IPS DF 6.9 (cell line): ENCODE results near the gene SYNE3.

Experiments used
- DNase-seq: peaks from one replicate; pipeline ENCODE4 v3.0.0-alpha.2; 2013; ENCODE audit warnings: low read depth, low spot score
- H3K27ac ChIP-seq: one replicate; pipeline ENCODE4 v1.5.1; 2013; ENCODE audit warnings: low read length, control low read depth
- H3K27me3 ChIP-seq: 2 replicates; pipeline ENCODE4 v1.6.1; 2013; ENCODE audit warnings: mild to moderate bottlenecking, low read length; ENCODE audit not compliant: control insufficient read depth, insufficient read depth
- H3K36me3 ChIP-seq: 2 replicates; pipeline ENCODE4 v1.6.1; 2013; ENCODE audit warnings: low read length; ENCODE audit not compliant: control insufficient read depth, insufficient read depth
- H3K4me1 ChIP-seq: 2 replicates; pipeline ENCODE4 v1.6.1; 2013; ENCODE audit warnings: low read length; ENCODE audit not compliant: control insufficient read depth, insufficient read depth
- H3K4me3 ChIP-seq: 2 replicates; pipeline ENCODE4 v1.5.1; 2013; ENCODE audit warnings: mild to moderate bottlenecking, low read length
- H3K9me3 ChIP-seq: 2 replicates; pipeline ENCODE4 v1.6.1; 2013; ENCODE audit warnings: low read length, inconsistent platforms; ENCODE audit not compliant: control insufficient read depth, insufficient read depth
- WGBS: extraction: QIAGEN DNeasy Blood & Tissue Kit; methylation state at CpG from one replicate; pipeline ENCODE4 v1.1.7; 2013; ENCODE audit warnings: mixed read lengths, missing lambda C conversion rate; ENCODE audit not compliant: insufficient read length, insufficient coverage; 5-methylcytosine and 5-hydroxymethylcytosine counted together

SYNE3 gene

DNA sequence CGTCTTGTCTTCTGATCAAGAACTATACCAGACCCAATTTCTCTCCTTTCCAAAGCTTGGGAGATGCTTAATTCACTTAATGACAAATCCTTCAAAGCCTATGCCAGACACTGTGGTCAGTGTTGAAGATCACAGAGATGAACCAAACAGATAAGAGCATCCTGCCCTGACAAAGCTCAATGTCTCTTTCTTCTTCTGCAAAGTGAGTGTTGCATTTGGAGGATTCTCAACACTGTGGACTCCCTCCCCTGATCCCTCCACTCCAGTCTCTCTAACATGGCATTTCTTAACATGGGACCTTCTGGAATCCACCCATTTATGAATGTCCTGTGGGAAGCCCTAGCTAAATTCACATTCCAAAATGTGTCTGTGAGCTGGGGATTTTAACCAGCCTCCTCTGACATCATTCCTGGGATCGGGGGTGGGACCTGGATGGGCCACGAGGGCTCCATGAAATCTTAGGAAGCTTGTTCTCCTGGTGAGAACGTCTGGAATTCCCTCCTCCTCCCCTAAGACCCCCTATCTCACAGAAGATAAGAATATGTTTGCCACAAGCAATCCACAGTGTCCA, 20.3 kb downstream of the SYNE3 start:
- DNase-seq = no peak
- Histone ChIP-seq H3K27me3 (no peaks in the 10 kb centered on the region), H3K4me3 (no peak overlapping the region), H3K4me1 (no peaks in the 10 kb centered on the region), H3K36me3 (no peaks in the 10 kb centered on the region), H3K9me3 (no peaks in the 10 kb centered on the region), H3K27ac (no peak overlapping the region)
- no CpG with 5 or more reads among the region's 4 CpGs for WGBS

DNA sequence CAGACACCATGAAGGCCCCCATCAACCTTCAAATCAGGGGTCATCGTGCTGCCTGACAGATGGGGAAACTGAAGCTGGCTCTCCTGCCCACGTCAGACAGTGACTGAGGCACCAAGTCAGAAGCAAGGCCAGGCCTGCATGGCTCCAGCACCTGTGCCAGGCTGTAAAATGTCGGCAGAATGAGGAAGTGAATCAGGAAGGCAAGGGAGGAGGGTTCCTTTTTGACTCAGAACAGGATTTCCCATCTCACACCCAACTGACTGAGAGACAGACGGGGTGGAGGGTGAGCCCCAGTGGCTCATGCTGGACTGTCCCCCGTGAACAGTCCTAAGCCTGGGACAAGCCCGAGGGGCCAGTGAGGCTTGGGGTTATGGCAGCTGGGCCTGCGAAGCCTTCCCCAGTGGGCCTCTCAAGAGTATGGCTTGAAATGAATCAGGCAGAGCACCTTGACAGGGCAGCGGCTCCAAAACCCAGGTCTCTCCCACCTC, 20.9 kb downstream of the SYNE3 start:
- no peaks in the 10 kb centered on the region for H3K9me3 ChIP-seq
- no peak for DNase-seq
- no CpG with 5 or more reads among the region's 8 CpGs for WGBS
- H3K27ac ChIP-seq = no peak overlapping the region
- H3K27me3 ChIP-seq = no peaks in the 10 kb centered on the region
- H3K36me3 ChIP-seq = no peaks in the 10 kb centered on the region
- no peak overlapping the region for H3K4me3 ChIP-seq
- no peaks in the 10 kb centered on the region for H3K4me1 ChIP-seq

DNA sequence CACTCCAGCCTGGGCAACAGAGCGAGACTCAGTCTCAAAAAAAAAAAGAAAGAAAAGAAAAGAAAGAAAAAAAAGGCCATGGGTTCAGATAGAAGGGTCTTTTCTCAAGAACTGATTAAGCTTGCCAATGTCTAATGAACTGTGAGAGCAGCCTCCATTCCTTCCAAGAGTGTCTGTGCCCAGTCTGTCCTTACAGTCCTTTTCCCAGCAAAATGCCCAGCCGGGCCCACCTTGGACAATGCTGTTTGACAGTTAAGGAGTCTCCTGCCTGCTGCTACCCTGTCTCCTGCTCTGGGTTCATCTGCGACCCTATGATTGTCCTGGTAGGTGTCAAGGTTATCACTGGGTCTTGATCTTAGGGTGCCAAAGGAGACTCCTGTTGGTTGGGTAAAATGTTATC, 21.4 kb downstream of the SYNE3 start:
- Histone ChIP-seq H3K36me3 (no peaks in the 10 kb centered on the region), H3K27me3 (no peaks in the 10 kb centered on the region), H3K4me1 (no peaks in the 10 kb centered on the region), H3K4me3 (no peak overlapping the region), H3K9me3 (no peaks in the 10 kb centered on the region), H3K27ac (no peak overlapping the region)
- DNase-seq = no peak
- WGBS = no CpG with 5 or more reads among the region's 3 CpGs

DNA sequence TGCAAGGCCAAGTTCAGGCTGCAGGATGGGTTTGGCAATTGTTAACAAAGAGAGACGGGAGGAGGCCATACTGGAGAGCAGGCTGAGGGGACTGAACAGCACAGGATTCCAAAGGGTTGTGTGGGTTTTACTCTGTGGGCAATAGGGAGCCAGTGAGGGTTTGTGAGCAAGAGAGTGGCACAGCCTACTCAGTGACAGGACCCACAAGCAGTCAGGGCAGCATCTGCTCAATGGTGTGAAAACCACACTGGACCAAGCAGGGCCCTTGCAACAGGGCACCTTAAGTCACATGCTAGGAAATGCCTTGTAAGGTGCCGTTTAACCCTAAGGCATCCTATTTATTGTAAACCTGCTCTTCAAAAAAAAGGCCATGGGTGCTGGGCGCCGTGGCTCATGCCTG, 22.0 kb downstream of the SYNE3 start:
- no peaks in the 10 kb centered on the region for H3K4me1 ChIP-seq
- no peaks in the 10 kb centered on the region for H3K9me3 ChIP-seq
- no peaks in the 10 kb centered on the region for H3K27me3 ChIP-seq
- H3K4me3 ChIP-seq = no peak overlapping the region
- no peak overlapping the region for H3K27ac ChIP-seq
- no peak for DNase-seq
- H3K36me3 ChIP-seq = no peaks in the 10 kb centered on the region
- no CpG with 5 or more reads among the region's 4 CpGs for WGBS

DNA sequence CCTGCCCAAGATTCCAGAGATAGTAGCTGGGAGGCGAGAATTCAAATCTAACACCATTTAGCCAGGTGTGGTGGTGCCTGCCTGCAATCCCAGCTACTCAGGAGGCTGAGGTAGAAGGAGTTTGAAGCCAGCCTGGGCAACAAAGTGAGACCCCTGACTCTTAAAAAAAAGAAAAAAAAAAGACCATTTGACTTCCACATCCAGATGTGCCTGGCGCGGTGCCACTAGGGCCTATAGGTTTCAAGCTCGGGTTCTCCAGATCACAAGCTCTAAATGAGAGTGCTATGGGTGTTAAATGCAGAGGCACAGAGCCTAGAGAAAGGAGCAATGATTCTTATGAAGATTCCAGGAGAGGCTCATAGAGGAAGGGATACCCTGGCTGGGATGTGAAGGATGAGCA, 22.5 kb downstream of the SYNE3 start:
- H3K9me3 ChIP-seq = no peaks in the 10 kb centered on the region
- no CpG with 5 or more reads among the region's 4 CpGs for WGBS
- no peaks in the 10 kb centered on the region for H3K4me1 ChIP-seq
- no peaks in the 10 kb centered on the region for H3K27me3 ChIP-seq
- no peak for DNase-seq
- no peaks in the 10 kb centered on the region for H3K36me3 ChIP-seq
- no peak overlapping the region for H3K4me3 ChIP-seq
- no peak overlapping the region for H3K27ac ChIP-seq

DNA sequence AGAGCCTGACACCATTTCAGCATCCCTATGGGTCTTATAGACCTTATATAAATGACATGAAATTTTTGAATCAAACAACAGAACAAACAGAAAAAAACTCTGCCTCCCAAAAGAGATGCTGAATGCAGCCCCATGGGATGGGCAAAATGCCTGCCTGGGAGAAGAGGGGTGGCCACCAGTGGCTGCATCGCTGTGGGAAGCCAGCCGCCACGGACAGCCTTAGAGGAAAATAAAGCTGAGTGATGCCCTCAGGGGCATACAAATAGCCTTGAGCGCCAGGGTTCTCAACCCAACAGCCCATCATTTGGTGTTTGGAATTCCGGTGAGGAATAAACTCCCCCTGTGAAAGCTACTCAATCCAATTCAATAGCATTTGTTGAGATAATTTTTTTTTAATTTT, 22.9 kb downstream of the SYNE3 start:
- no peaks in the 10 kb centered on the region for H3K36me3 ChIP-seq
- H3K4me3 ChIP-seq = no peak overlapping the region
- no peaks in the 10 kb centered on the region for H3K9me3 ChIP-seq
- no CpG with 5 or more reads among the region's 5 CpGs for WGBS
- no peak for DNase-seq
- H3K4me1 ChIP-seq = no peaks in the 10 kb centered on the region
- H3K27ac ChIP-seq = no peak overlapping the region
- H3K27me3 ChIP-seq = no peaks in the 10 kb centered on the region

DNA sequence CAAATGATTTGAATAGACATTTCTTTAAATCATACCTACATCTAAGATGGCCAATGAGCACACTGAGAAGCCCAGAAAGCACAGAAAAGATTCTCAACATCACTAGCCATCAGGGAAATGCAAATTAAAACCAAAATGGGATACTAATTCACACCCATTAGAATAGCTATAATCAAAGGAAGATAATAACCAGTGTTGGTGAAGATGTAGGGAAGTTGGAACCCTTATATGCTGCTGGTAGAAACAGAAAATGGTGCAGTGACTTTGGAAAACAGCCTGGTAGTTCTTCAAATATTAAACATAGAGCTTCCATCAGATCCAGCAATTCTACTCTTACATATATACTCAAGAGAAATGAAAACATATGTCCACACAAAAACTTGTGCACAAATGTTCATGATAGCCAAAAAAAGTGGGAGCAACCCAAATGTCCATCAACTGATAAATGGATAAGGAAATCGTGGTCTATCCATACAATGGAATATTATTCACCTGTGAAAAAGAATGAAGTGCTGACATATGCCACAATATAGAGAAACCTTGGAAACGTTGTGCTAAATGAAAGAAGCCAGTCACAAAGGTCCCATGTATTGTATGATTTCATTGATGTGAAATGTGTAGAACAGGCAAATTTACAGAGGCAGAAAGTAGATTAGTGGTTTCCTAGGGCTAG, 24.4 kb downstream of the SYNE3 start:
- H3K4me1 ChIP-seq = no peaks in the 10 kb centered on the region
- WGBS = no CpG with 5 or more reads among the region's 2 CpGs
- H3K9me3 ChIP-seq = no peaks in the 10 kb centered on the region

DNA sequence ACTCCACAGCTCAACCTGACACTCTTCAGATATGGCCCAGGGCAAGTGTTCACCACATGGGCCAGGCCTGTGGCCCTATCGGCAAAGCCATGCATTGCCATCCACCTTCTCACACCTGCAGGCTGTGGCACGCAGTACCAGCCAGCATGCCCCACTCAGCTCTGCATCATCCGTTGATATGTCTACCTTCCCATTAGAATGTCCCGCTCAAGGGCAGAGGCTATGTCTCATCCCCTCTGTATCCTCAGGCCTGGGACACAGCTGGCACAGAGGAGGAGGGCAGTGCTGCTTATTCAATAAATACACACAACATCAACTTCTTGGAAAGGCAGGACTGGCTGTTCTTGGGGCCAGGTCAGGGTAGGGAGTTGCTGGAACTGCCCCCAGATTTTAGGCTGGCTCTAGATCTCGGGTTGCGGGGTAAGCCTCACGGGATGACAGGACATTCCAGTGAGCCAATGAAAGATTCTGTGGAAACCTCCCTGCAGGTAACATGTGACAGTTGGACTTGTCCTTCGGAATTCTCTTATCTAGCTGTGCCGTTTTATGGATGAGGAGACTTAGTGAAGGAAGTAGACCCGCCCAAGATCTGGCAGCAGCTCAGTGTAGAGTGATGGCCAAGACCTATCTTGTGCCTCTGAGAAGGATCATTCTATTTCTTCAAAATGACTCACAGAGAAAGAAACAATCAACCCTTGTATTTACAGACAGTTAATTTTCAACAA, 25.6 kb downstream of the SYNE3 start:
- H3K9me3 ChIP-seq = no peaks in the 10 kb centered on the region
- no peaks in the 10 kb centered on the region for H3K4me1 ChIP-seq
- no peaks in the 10 kb centered on the region for H3K36me3 ChIP-seq
- no CpG with 5 or more reads among the region's 10 CpGs for WGBS
- DNase-seq = no peak
- 0 out of 2 replicates have a peak, but pooled peaks cover 2% of the 10 kb centered on the region for H3K27me3 ChIP-seq
- H3K4me3 ChIP-seq = no peak overlapping the region
- no peak overlapping the region for H3K27ac ChIP-seq

More for the DNA sequence above, 24.4 kb downstream of the SYNE3 start:
- 0 out of 2 replicates have a peak, but pooled peaks cover 2% of the 10 kb centered on the region for H3K27me3 ChIP-seq
- DNase-seq = no peak
- no peak overlapping the region for H3K4me3 ChIP-seq
- no peak overlapping the region for H3K27ac ChIP-seq
- no peaks in the 10 kb centered on the region for H3K36me3 ChIP-seq

DNA sequence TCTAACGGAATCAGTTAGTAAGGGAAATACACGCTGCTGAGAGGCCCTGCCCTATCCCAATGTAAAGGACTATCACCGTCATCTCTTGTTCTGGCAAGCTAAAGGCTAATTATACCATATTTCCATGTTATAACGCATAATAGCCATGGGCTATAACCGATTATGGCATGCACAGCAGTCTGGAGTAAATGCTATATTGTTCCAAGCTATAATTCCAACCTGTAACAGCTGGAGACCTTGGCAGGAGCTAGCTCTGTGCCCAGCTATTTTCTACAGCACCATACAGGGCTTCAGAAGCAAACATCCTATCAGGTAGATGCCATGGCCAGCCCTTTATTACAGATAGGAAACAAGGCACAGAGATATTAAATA, 26.3 kb downstream of the SYNE3 start:
- Histone ChIP-seq H3K9me3 (no peaks in the 10 kb centered on the region), H3K36me3 (no peaks in the 10 kb centered on the region), H3K4me3 (no peak overlapping the region), H3K27ac (no peak overlapping the region), H3K4me1 (no peaks in the 10 kb centered on the region), H3K27me3 (0 out of 2 replicates have a peak, but pooled peaks cover 2% of the 10 kb centered on the region)
- no peak for DNase-seq
- no CpG with 5 or more reads among the region's 5 CpGs for WGBS

DNA sequence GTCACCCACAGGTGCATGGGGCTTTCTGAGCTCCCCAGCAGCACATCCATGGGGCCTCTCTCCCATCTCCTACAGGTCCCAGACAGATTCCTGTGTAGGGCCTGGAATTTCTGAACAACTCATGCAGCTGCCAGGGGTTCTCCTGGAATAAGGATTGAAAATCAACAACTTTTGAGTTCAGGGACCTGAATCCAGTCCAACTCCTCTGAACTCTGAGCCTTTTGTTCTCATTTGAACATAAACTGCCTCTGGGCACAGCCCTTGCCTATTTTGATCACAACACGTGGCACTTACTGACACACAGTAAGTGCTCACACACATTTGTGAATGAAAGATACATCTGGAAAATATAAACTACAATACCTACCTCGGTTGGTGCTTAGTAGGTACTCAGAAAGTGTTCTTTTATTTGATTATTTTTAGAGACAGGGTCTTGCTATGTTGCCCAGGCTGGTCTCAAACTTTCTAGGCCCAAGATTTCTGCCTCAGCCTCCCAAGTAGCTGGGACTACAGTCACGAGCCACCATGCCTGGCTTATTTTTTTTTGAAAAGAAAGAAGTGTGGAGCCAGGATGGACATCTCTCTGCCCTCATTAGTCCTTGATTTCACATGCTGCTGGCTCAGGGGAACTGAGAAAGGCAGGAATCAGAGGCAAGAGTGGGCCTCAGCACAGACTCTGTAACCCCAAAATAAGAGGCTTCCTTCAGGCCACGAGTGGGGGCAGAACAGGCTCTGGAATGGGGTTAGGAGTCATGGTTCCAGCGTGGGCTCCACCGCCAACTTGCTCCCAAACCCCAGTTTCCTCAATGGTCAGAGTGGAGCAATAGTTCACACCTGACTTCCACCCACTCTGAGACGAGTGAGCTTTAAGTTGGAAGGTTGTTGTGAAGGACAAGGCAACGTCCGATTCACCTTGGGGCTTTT, 27.0 kb downstream of the SYNE3 start:
- no CpG with 5 or more reads among the region's 9 CpGs for WGBS
- H3K27me3 ChIP-seq = 0 out of 2 replicates have a peak, but pooled peaks cover 2% of the 10 kb centered on the region
- no peak for DNase-seq
- H3K9me3 ChIP-seq = no peaks in the 10 kb centered on the region
- no peaks in the 10 kb centered on the region for H3K4me1 ChIP-seq
- no peak overlapping the region for H3K27ac ChIP-seq
- H3K36me3 ChIP-seq = no peaks in the 10 kb centered on the region
- H3K4me3 ChIP-seq = no peak overlapping the region
